B cell (primary cell): ENCODE data around the gene IRAK1. TPM values are rescaled to one million over a fixed set of nuclear protein-coding genes. Genes with fewer than 3 reads are reported as not detected.

ENCODE experiments used
- ATAC-seq: fragments of 200-7000 bp; cut with Tn5 transposase; one replicate; pipeline ENCODE4 v1.10.0; 2021; ENCODE audit warnings: low read depth, mild to moderate bottlenecking, moderate number of reproducible peaks, moderate library complexity
- CTCF ChIA-PET: fragments of 350-600 bp; sonication (Branson Sonifier 250); formaldehyde crosslinking; loops from one replicate; lab custom pipeline; 2021; ENCODE audit warnings: antibody characterized with exemption, inconsistent platforms; lab: Charles Lee
- POLR2A ChIA-PET: fragments of 350-600 bp; sonication (Branson Sonifier 250); formaldehyde crosslinking; loops from one replicate; lab custom pipeline; 2021; ENCODE audit warnings: antibody characterized with exemption; lab: Charles Lee
- DNase-seq: peaks from one replicate; pipeline ENCODE4 v3.0.0; 2013
- H2AFZ ChIP-seq: 2 replicates; pipeline ENCODE4 v1.6.1; 2012; ENCODE audit warnings: mild to moderate bottlenecking, low read depth, low read length; ENCODE audit not compliant: insufficient read depth, poor library complexity, severe bottlenecking
- H3K27ac ChIP-seq, 2 donors: 1 replicate in 1 of 2; 2 replicates in 1 of 2; pipeline ENCODE4 v1.5.1; 2012 to 2013; ENCODE audit warnings: low read length in 2 of 2, mild to moderate bottlenecking in 2 of 2, moderate library complexity in 1 of 2
- H3K27me3 ChIP-seq, 4 experiments: fragments of 200-600 bp in 1 of 4; sonication (generic) in 1 of 4; replicated peaks in 1 of 4; 1 replicate in 2 of 4; 2 replicates in 2 of 4; pipeline versions ENCODE4 v1.6.1 to v1.7.0; 2013 to 2016; ENCODE audit warnings: low read length in 3 of 4, mild to moderate bottlenecking in 2 of 4, mixed read lengths in 1 of 4, moderate library complexity in 1 of 4; ENCODE audit not compliant: insufficient read depth in 4 of 4, control insufficient read depth in 3 of 4; ENCODE audit errors: control extremely low read depth in 1 of 4
- H3K36me3 ChIP-seq, 2 experiments: replicated peaks in 1 of 2; 1 replicate in 1 of 2; 2 replicates in 1 of 2; pipeline versions ENCODE4 v1.6.1 to v1.7.1; 2013; ENCODE audit warnings: low read length in 1 of 2; ENCODE audit not compliant: insufficient read depth in 2 of 2, control insufficient read depth in 1 of 2; ENCODE audit errors: control extremely low read depth in 1 of 2, extremely low read depth in 1 of 2
- H3K4me1 ChIP-seq, 2 donors: fragments of 200-600 bp in 1 of 2; sonication (generic) in 1 of 2; 1 replicate in 1 of 2; 2 replicates in 1 of 2; pipeline versions ENCODE4 v1.5.1 to v1.6.1; 2013 to 2017; ENCODE audit warnings: low read length in 2 of 2; ENCODE audit not compliant: control insufficient read depth in 2 of 2, insufficient read depth in 2 of 2
- H3K4me2 ChIP-seq: replicated peaks from 2 replicates; pipeline ENCODE3; 2012; ENCODE audit warnings: mild to moderate bottlenecking, low read depth, low read length; ENCODE audit not compliant: poor library complexity, severe bottlenecking
- H3K4me3 ChIP-seq, 5 experiments: fragments of 200-600 bp in 1 of 5; sonication (generic) in 1 of 5; 1 replicate in 3 of 5; 2 replicates in 2 of 5; pipeline versions ENCODE4 v1.5.1 to v1.7.0; 2011 to 2016; ENCODE audit warnings: low read length in 4 of 5, mild to moderate bottlenecking in 4 of 5, low read depth in 2 of 5, control low read depth in 1 of 5, moderate library complexity in 1 of 5; ENCODE audit not compliant: insufficient read depth in 1 of 5; ENCODE audit errors: control extremely low read depth in 1 of 5, extremely low read depth in 1 of 5
- H3K79me2 ChIP-seq: fragments of 200-600 bp; sonication (generic); one replicate; pipeline ENCODE4 v1.6.0; 2016; ENCODE audit warnings: low read length; ENCODE audit not compliant: control insufficient read depth, insufficient read depth
- H3K9ac ChIP-seq: fragments of 200-600 bp; sonication (generic); 2 replicates; pipeline ENCODE4 v1.6.1; 2017; ENCODE audit warnings: mild to moderate bottlenecking, low read length, moderate library complexity
- H3K9me3 ChIP-seq, 3 donors: one replicate each; pipeline versions ENCODE4 v1.6.1 to v1.7.1; 2013; ENCODE audit warnings: low read length in 2 of 3; ENCODE audit not compliant: control insufficient read depth in 2 of 3, insufficient read depth in 1 of 3; ENCODE audit errors: control extremely low read depth in 1 of 3
- H4K20me1 ChIP-seq: 2 replicates; pipeline ENCODE4 v1.6.0; 2012; ENCODE audit warnings: mild to moderate bottlenecking, low read length; ENCODE audit not compliant: insufficient read depth, control insufficient read depth, poor library complexity, severe bottlenecking
- H3K27ac Mint-ChIP-seq: one replicate; pipeline ENCODE4 v1.8.0; 2021; ENCODE audit warnings: mixed read lengths
- H3K27me3 Mint-ChIP-seq: one replicate; pipeline ENCODE4 v1.8.0; 2021; ENCODE audit warnings: mixed read lengths
- H3K4me1 Mint-ChIP-seq: one replicate; pipeline ENCODE4 v1.8.0; 2021; ENCODE audit warnings: mixed read lengths
- H3K4me3 Mint-ChIP-seq: one replicate; pipeline ENCODE4 v1.8.0; 2021; ENCODE audit warnings: mixed read lengths
- H3K9me3 Mint-ChIP-seq: one replicate; pipeline ENCODE4 v1.8.0; 2022; ENCODE audit warnings: mixed read lengths; ENCODE audit not compliant: insufficient read depth
- CTCF ChIP-seq: fragments of 200-600 bp; IDR thresholded peaks from one replicate; pipeline ENCODE4 v1.8.0; 2022; ENCODE audit warnings: antibody characterized with exemption, mild to moderate bottlenecking
- EZH2 ChIP-seq: IDR thresholded peaks from 2 replicates; pipeline ENCODE4 v1.6.1; 2012; ENCODE audit warnings: borderline replicate concordance, low read depth, mild to moderate bottlenecking, moderate library complexity, low read length; ENCODE audit not compliant: insufficient read depth, poor library complexity, severe bottlenecking
- WGBS: methylation state at CpG from one replicate; pipeline ENCODE4 v1.1.5; 2013; ENCODE audit warnings: missing lambda C conversion rate; ENCODE audit not compliant: insufficient coverage; 5-methylcytosine and 5-hydroxymethylcytosine counted together
- intact Hi-C: fragments of 100-400 bp; cut with micrococcal nuclease; formaldehyde crosslinking; loops from one replicate; pipeline ENCODE4 v1.10.0; 2022
- polyA plus RNA-seq: library from polyadenylated mRNA; depleted of rRNA; stranded (reverse); fragments of >200 nt; gene quantifications from 2 replicates; pipeline ENCODE4 v1.2.3, GENCODE V29; 2012
- total RNA-seq, 2 donors: library from RNA; stranded (reverse); fragments of 120-200 nt in 1 of 2; gene quantifications; 1 replicate in 1 of 2; 2 replicates in 1 of 2; pipeline versions ENCODE4 v1.2.3 to v1.2.4, GENCODE V29; 2013 to 2022

Gene IRAK1
- total and polyA plus RNA-seq, 2 donors (not counting 1 experiment from before 2014, with no cell fraction given), result 112 to 118 TPM

GRCh38 chrX:153973127-153974002, 46.3 kb downstream of the IRAK1 start:
- Histone ChIP-seq H3K27me3 (no peaks in the 10 kb centered on the region), H3K27ac (peak overlapping the region; percentile 56 to 100), H4K20me1 (peaks cover 13% of the 10 kb centered on the region), H3K9me3 (no peaks in the 10 kb centered on the region), H3K36me3 (peaks cover 0 to 1% of the 10 kb centered on the region in 2 experiments), H3K79me2 (peaks cover 30% of the 10 kb centered on the region), H3K9ac (peak overlapping the region; percentile 100), H3K4me3 (peak overlapping the region; percentile 49 to 99 (median 97)), H3K4me1 (peaks cover 30 to 34% of the 10 kb centered on the region in 2 donors), H3K4me2 (peak overlapping the region; percentile 70), H2AFZ (peak overlapping the region; percentile 71)
- peak overlapping the region; percentile 92 for H3K4me3 Mint-ChIP-seq
- H3K9me3 Mint-ChIP-seq, result no peaks in the 10 kb centered on the region
- peak overlapping the region; percentile 94 for H3K27ac Mint-ChIP-seq
- no peaks in the 10 kb centered on the region for H3K27me3 Mint-ChIP-seq
- DNase-seq (no peak), ATAC-seq (no peak)
- intact Hi-C loops, result loop anchor here (2.0 to 5.0 kb wide), 4 partner anchors 34 to 404 kb away; partner anchors contain the start of genes EMD and IRAK1
- peaks cover 31% of the 10 kb centered on the region for H3K4me1 Mint-ChIP-seq
- 56% methylated on average over 3 of the region's 20 CpGs for WGBS
- TF ChIP-seq CTCF (no peak), EZH2 (no peak)
- POLR2A ChIA-PET, result interaction anchor here (0.6 to 1.5 kb wide), 2 partner anchors 47 to 398 kb away, joined by 3 to 4 read pairs; partner anchors contain the start of gene ARHGAP4
- CTCF ChIA-PET, result interaction anchor here (0.6 to 1.7 kb wide), 3 partner anchors 32 to 218 kb away, joined by 3 to 12 read pairs (median 5); no protein-coding TSS in a partner anchor
